ENCODE data around the gene LRRFIP2.
"Not testable (repeated sequence)": the region's sequence is repeated elsewhere in the genome, so short reads cannot be mapped to it uniquely, and the experiment has no call there.

LRRFIP2 gene

DNA sequence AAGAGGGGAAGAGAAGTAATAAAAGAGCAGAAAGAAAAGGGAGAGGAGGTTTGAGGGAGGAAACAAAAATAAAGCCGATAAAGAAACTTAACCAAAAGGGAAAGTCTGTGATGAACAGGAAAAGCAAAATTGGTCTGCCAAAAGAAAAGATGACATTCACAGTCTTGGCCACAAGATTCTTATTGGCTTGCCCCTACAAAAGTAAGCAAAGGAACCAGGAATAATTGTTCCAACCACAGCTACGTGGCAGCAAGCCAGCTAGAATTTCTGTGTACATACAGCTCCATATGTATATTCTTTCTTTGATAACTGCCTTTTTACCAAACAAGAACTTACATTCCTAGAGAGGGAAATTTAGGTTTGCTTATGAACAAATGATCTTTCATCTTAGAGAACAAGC, 101.5 kb downstream of the LRRFIP2 start:
- in situ Hi-C loops (cut with MboI; ENCODE audit: low sequenced_read_pairs) = no loop called here

DNA sequence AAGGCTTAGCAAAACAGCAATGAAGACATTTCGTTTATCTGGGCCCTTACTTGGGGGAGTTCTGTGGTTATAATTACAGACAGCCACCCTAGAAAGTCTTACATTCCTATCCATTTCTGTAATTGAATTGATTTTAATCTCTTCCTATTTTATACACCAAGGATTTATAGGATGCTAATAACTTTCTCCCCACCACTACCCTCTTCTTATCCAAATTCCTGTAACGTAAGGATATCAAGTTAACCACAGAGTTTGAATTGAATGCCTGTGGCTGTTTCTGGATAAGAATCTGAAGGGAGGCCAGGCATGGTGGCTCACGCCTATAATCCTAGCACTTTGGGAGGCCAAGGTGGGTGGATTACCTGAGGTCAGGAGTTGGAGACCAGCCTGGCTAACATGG, 102.5 kb downstream of the LRRFIP2 start:
- in situ Hi-C loops (cut with MboI; ENCODE audit: low sequenced_read_pairs) = no loop called here

DNA sequence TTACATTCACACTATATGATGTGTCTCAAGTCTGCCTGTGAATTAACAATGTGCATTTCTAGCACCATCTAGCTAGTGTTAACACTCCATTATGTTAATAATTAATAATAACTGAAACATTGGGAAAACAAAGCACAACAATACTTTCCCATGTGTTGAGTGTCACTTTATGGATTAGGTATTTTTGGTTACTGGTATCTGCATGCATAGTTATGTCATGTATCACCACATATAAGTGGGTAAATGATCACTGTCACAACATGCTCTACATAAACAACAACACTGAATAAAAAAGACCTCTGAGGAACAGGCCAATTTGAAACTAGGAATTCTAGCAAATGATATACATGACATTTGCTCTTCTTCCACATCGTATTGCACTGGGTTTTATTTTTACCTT, 106.4 kb downstream of the LRRFIP2 start:
- in situ Hi-C loops (cut with MboI; ENCODE audit: low sequenced_read_pairs) = no loop called here

DNA sequence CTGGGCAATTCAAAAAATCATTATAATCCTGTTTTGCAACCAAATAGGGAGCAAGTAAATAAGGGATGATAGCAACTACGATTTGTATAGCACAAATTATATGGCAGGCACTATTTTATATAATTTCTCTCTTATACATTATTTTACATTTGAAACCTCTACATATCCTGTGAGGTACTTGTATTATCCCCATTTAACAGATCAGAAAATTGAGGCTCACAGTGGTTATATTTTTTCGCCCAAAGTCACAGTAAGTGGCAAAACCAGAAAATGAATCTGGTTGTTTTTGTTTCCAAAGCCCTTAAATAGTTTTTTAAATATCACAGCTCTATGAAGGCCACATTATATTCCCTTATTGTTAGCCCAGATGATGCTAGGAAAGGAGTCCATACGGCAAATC, 106.8 kb downstream of the LRRFIP2 start:
- in situ Hi-C loops (cut with MboI; ENCODE audit: low sequenced_read_pairs) = no loop called here

DNA sequence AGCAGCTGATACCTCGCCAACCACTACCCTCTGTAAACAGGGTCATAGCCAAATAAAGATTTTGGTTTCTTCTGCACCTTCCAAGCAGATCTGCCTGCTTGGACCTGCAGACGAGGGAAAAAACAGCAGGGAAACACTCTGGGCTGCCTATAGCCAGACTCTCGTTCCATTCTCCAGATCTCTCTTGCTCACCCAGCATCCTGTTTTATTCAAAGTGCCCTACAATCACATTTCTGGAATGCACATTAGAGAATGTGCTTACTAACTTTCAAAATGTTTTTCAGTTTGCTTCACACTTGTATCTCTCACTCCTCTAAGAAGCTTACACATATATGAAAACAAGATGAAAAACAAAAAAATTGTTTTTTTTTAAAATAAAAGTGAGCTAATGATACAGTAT, 109.6 kb downstream of the LRRFIP2 start:
- in situ Hi-C loops (cut with MboI; ENCODE audit: low sequenced_read_pairs) = no loop called here

DNA sequence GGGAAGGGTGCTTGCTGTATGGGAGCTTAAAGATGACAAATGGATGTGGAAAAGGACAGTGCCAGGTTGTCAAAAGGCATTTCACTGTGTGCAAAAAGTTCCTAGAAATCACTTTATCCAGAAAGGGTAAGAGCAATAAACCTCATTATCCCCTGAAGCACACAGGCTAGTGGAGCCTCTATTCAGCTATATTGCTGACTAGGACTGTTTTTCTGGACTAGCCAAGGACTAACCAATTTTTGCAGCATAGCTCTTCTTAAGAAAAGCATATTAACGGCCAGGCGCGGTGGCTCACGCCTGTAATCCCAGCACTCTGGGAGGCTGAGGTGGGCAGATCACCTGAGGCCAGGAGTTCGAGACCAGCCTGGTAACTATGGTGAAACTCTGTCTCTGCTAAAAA, 116.3 kb downstream of the LRRFIP2 start:
- in situ Hi-C loops (cut with MboI; ENCODE audit: low sequenced_read_pairs) = no loop called here

DNA sequence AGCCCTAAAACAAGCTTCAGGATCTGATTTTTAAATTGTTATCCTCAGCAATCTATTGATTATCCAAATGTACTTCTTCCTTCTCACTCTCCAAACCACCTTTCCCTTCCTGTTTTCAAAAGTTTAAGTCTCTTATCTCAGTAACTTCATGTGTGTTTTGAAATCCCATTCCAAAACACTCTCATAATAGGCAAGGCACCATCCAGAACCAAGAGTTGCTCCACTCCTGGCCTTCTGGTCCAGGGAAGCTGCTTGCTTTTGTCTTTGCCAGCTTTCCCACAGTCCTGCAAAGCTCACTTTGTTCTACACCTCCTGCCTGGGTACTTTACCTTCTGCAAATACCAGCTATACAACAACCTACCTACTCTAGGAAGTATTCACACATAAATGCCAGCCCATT, 117.6 kb downstream of the LRRFIP2 start:
- in situ Hi-C loops (cut with MboI; ENCODE audit: low sequenced_read_pairs) = no loop called here

DNA sequence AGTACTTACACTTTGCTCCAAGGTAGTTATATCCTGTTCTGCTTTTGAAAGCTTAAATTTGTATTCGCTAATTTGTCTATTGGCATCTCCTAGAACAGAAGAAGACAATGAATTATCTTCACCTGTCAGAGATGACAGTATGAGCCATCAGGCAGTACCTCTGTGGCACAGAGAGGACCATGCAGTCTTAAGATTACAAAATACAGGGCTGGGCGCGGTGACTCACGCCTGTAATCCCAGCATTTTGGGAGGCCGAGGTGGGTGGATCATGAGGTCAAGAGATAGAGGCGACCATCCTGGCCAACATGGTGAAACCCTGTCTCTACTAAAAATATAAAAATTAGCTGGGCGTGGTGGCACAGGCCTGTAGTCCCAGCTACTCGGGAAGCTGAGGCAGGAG, 119.3 kb downstream of the LRRFIP2 start:
- in situ Hi-C loops (cut with MboI; ENCODE audit: low sequenced_read_pairs) = not testable (repeated sequence)

DNA sequence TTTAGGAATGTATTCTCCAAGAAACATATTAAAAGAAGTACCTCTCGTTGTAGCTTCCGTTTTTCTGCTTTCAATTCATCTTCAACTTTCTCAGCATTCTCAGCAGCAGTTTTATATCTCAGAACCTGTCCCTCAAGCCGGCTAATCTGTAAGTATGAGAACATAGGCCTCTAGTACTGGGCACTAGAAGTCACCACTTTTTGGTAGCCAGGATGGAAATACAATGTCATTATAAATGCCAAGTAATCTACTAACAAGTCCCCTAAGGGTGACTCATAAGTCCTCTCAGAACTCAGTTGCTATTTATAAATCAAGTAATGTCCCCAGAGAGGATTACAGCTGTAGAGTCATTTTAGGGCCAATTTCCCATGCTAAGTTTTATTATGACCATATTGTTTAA, 120.0 kb downstream of the LRRFIP2 start:
- in situ Hi-C loops (cut with MboI; ENCODE audit: low sequenced_read_pairs) = no loop called here

DNA sequence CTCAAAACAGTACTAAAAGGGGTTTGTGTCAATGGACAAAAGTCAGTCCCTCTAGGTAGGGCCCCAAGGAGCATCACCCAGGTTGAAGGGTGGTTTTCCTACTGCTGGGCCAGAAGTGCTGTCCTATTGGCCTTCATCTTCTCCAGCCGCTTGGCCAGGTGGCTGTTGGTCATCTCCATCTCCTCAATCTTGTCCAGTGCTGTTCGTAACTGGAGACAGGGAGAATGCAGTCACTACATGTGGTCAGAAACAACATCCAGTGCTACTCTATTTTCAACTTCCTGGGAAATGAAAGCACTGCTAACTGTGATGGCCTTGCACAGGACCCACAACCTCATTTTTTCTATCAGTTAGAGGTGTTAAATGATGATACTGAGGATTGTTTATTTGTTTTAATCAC, 120.6 kb downstream of the LRRFIP2 start:
- in situ Hi-C loops (cut with MboI; ENCODE audit: low sequenced_read_pairs) = no loop called here

DNA sequence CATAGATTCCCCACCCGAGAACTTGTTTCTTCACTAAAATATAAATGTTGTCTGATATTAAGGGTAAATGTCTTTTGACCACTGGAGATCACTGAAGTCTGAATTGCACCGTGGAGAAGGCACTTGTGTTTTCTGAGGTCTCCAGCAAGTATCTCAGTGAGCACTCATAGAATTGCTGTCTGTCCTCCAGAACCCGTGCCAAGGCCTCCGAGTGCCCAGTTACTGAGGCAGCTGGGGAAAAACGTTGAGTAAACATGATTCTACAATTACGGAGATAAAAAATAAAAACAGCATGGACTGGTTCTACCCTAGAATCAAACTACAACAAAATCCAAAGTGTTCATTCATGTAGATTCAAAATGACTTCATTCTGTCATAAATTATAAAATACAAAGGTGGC, 121.0 kb downstream of the LRRFIP2 start:
- in situ Hi-C loops (cut with MboI; ENCODE audit: low sequenced_read_pairs) = no loop called here

DNA sequence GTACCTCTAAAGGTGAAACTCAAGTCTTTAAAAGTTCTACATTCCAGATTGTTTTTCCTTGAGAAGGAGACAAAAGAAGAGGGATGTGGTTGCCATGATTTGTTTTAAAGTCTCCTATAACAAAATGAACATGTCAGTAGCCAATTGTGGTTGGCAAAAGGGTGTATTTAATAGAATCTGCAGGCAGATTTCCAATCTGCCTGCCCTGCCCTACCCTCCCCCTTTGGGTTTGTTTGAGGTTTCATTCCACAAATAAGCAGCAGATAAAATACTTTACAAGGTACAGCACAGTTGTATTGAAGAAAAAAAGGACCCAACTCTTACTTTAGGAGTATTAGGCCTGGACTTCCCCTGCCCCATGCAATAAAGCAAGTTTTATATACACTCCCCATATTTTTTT, 121.5 kb downstream of the LRRFIP2 start:
- in situ Hi-C loops (cut with MboI; ENCODE audit: low sequenced_read_pairs) = no loop called here

DNA sequence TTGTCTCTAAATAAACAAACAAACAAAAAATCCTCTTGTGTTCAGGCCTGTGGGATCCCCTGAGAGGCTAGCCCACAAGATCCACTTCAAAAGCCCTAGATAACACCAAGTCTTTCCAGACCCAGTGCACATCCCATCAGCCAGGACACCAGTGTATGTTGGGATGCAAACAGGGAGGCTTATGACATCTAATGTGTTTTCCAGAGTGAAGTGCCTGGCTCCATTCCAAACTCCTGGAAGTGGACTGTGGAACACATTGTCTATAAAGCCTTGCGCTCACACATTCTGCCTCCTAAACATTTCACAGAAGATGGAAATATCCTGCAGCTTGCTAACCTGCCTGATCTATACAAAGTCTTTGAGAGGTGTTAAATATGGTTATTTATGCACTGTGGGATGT, 124.1 kb downstream of the LRRFIP2 start:
- in situ Hi-C loops (cut with MboI; ENCODE audit: low sequenced_read_pairs) = no loop called here

DNA sequence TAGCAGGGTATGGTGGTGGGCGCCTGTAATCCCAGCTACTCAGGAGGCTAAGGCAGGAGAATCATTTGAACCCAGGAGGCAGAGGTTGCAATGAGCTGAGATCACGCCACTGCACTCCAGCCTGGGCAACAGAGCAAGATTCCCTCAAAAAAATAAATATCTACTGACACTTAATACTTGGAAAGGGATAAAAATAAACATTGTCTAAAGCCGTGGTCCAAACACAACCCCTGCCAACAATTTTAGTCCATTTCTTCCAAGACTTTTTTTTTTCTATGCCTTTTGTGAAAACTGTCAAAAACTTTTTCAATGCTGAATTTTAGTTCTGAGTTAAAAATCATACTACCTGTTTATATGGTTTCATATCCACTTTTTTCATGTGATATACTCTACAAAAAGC, 131.7 kb downstream of the LRRFIP2 start:
- in situ Hi-C loops (cut with MboI; ENCODE audit: low sequenced_read_pairs) = not testable (repeated sequence)

DNA sequence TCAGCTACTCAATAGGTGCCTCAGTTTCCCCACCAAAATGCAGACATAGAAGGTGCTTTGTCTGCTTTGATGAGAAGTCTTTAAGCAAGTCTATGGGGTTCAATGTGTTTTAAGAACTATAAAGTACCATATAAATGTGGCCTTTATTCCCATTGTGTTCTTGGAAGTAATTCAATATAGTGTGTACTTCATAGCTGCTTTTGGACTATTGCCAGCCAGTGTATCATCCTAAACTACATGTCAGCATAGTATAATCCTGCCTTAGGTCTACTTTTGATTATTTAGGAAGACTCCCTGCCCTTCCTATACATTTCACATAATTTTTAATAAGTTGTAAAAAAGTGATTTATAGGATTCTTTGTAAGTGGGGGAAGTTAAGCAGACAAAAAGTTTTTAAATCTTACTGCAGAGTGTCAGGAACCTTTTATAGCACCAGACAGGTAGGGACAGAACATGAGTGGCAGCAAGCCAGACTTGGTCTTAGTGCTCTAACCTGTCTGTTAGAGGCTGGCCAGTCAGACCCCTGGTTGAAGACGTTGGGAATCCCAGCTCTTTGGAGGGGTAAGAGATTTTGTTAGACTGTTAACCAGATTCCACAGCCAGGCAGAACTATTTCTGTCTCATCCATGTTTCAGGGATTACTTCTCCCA, 132.7 kb downstream of the LRRFIP2 start:
- in situ Hi-C loops (cut with MboI; ENCODE audit: low sequenced_read_pairs) = no loop called here

DNA sequence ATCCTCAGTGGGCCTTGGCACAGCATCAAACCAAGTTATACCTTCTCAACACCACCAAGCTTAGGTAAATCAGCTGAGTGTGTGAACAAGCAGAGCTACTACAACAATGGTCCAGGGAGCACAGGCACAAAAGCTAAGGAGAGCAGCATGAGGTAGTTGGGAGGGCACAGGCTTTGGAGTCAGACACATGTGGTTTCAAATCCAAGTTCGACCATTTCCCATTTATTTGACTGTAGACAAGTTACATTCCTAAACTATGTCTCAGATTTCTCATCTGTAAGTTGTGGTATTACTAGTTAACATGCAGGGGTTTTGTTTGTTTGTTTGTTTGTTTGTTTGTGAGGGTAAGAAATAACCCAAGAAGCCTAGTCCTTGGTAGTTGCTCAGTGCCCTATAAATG, 134.2 kb downstream of the LRRFIP2 start:
- in situ Hi-C loops (cut with MboI; ENCODE audit: low sequenced_read_pairs) = no loop called here

DNA sequence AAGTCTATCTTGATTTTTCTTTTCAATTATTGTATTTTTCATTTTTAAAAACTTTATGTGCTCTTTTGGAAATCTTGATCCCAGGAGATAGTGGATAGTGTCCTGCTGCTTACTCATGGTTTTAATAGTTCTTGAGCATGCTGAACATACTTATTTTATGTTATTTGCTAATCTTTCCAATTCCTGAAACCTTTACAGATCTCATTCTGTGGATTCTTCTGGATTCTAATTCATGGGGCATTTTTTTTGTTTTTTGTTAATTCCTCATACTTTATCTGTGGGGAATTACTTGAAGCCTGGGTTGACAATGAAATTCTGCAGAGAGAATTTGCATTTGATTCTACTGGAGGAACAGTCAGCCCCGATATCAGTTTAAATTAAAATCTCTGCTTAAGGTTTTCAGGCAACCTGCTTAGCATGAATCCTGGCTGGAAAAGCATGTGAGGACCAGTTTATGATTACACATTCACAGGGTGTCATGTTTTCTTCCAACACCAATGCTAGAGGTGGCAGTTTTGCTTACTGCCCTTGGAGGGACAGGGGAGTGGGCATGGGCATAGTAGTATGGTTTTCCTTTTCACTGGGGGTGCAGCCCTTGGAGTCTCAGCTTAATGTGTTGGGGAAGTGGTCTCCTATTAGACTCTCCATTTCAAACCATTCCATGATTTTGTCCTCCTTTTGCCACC, 135.1 kb downstream of the LRRFIP2 start:
- in situ Hi-C loops (cut with MboI; ENCODE audit: low sequenced_read_pairs) = no loop called here

DNA sequence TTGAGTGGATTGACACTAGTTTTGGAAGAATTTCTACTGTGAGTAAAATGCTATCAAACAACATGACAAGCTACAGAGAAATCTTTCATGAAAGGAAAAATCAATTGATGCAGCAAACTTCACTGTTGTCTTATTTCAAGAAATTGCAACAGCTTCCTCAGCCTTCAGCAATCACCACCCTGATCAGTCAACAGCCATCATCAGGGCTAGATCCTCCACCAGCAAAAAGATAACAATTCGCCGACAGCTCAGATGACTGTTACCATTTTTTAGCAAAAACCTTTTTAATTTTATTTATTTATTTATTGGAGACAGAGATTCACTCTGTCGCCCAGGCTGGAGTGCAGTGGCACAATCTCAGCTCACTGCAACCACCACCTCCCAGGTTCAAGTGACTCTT, 137.0 kb downstream of the LRRFIP2 start:
- in situ Hi-C loops (cut with MboI; ENCODE audit: low sequenced_read_pairs) = no loop called here

DNA sequence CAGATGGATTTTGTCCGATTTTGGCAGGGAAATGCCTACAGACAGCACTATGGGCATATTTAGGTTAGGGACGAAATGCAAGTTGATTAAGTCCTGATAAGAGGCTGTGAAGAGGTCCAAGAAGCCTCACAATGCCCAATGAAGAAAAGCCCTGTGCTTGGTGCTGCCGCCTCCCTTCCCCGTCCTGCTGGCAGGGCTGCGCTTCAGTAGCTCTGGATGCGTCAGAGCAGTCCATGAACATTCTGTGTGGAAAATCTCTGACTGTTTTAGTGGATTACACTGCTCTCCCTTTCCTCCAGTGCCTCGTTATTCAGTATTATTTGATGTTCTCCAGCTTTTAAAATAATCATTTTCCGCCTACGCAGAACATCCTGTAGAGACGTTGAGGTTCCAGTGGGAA, 141.4 kb downstream of the LRRFIP2 start:
- in situ Hi-C loops (cut with MboI; ENCODE audit: low sequenced_read_pairs) = no loop called here

DNA sequence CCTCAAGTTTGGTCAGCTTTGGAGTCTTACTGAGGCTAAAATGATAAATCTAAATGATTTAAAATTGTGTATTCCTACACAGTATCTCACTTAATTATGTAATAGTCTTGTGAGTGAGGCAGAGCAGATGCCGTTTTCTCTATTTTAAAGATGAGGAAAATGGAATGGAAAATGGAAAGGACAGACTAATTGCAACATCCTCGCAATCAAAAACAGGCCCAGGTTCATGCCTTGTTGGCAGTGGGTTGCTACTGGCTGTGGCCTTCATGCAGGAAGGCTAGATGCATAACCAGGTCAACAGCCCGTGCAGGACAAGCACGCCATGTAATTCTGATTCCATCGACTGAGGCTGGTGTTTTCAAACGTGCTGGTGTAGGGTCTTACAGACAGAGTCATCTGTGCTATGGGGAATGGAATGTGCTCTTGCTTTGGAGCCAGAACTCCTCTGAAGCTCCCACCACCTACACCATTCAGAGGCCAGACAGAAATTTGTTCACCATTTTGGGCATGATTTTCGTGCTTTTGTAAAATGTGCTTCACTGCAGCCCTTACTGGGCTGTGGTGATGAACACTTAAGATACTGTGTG, 143.2 kb downstream of the LRRFIP2 start:
- in situ Hi-C loops (cut with MboI; ENCODE audit: low sequenced_read_pairs) = no loop called here

DNA sequence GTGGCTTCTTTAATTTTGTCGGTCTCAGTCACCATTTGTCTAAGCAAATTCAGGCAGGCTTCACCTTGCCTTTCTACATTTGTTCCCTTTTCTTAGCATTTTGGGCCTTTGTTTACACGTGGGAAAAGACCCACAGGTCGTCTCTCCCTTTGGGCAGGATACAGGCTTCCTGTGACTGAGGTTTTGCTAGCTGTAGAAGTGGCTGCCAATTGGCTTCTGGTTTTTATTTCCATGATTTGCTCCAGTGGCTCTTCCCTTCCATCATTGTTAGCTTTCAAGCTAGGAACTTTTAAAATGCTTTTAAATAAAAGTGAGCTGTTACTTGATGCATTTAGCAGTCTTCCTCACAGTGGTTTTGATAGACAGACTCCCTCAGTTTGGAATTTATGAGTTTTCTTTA, 143.8 kb downstream of the LRRFIP2 start:
- in situ Hi-C loops (cut with MboI; ENCODE audit: low sequenced_read_pairs) = no loop called here

DNA sequence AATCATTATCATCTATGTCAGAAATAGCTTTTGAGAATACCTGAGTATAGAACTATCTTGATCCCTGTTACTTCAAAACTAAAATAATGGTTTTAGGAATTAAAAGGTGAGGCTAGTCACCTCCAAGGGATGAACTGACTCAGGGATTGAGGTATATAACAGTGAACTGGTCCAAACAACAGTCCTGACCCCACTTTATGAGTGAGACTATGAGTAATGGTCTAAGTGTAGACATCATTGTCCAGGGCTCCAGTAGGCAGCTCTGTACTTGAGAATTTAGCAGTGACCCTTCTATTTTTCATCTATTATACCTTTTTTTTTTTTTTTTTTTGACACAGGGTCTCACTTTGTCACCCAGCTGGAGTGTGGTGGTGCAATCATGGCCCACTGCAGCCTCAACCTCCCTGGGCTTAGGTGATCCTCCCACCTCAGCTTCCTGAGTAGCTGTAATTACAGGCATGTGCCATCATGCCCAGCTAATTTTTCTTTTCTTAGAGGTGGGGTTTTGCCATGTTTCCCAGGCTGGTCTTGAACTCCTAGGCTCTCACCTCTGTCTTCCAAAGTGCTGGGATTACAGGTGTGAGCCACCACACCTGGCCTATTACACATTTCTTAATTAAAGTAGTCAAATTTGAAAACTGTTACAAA, 144.7 kb downstream of the LRRFIP2 start:
- in situ Hi-C loops (cut with MboI; ENCODE audit: low sequenced_read_pairs) = no loop called here

Data from HL-60/S4 treated with phorbol 12-myristate 13-acetate at 8.2 ng/mL for 4 days and 3 days (cell line).